Esophagus squamous epithelium (tissue), 4 donors: ENCODE results near the gene RELN.

Source experiments
- CTCF ChIP-seq, 6 experiments: fragments of 450-650 bp in 4 of 6; fragments of 200-600 bp in 2 of 6; sonication (generic) in 2 of 6; IDR thresholded peaks; one replicate each; pipeline ENCODE4 v1.5.1; 2016 to 2019; ENCODE audit warnings: antibody characterized with exemption in 6 of 6, mild to moderate bottlenecking in 4 of 6, moderate library complexity in 4 of 6
- POLR2A ChIP-seq, 4 donors: fragments of 450-650 bp; IDR thresholded peaks; one replicate each; pipeline ENCODE4 v1.6.1; 2017; ENCODE audit warnings: antibody characterized with exemption in 4 of 4, mild to moderate bottlenecking in 4 of 4, moderate library complexity in 3 of 4

GRCh38 chr7:103966593-103967277 lies 22.7 kb downstream of the RELN start:
- TF ChIP-seq CTCF (IDR thresholded peaks at IDR 0.05) = no peak
- no peak for TF ChIP-seq POLR2A (IDR thresholded peaks at IDR 0.05)
